Ectodermal cell (in vitro differentiated cells): ENCODE measurements around the gene GNAS. TPM values are rescaled to one million over a fixed set of nuclear protein-coding genes. Genes with fewer than 3 reads are reported as not detected.

ENCODE experiments used
- H3K27ac ChIP-seq: 2 replicates; pipeline ENCODE4 v1.7.0; 2013; ENCODE audit warnings: mild to moderate bottlenecking, low read depth, low read length; ENCODE audit not compliant: insufficient read depth, poor library complexity, severe bottlenecking
- H3K27me3 ChIP-seq: 2 replicates; pipeline ENCODE4 v1.7.0; 2013; ENCODE audit warnings: mild to moderate bottlenecking, low read length; ENCODE audit not compliant: insufficient read depth, control insufficient read depth, poor library complexity, severe bottlenecking
- H3K36me3 ChIP-seq: one replicate; pipeline ENCODE4 v1.7.0; 2013; ENCODE audit warnings: low read length; ENCODE audit not compliant: control insufficient read depth, insufficient read depth
- H3K4me1 ChIP-seq: one replicate; pipeline ENCODE4 v1.7.0; 2013; ENCODE audit warnings: low read length; ENCODE audit not compliant: control insufficient read depth, insufficient read depth
- H3K4me3 ChIP-seq: 2 replicates; pipeline ENCODE4 v1.7.0; 2013; ENCODE audit warnings: low read depth, low read length, control low read depth; ENCODE audit not compliant: insufficient read depth
- H3K9me3 ChIP-seq: 2 replicates; pipeline ENCODE4 v1.7.0; 2013; ENCODE audit warnings: mild to moderate bottlenecking, low read length, moderate library complexity; ENCODE audit not compliant: control insufficient read depth
- WGBS, 2 experiments: methylation state at CpG; one replicate each; pipeline ENCODE4 v1.1.7; 2013; ENCODE audit warnings: missing lambda C conversion rate in 2 of 2; 5-methylcytosine and 5-hydroxymethylcytosine counted together
- polyA plus RNA-seq, 4 experiments: library from polyadenylated mRNA; stranded (reverse); fragments of 50-300 nt; gene quantifications; one replicate each; pipeline ENCODE4 v1.2.3, GENCODE V29; 2013

GNAS gene
- polyA plus RNA-seq (2013, experiment 1 of 4): 1,487 TPM
- 1,411 TPM for polyA plus RNA-seq (2013, experiment 2 of 4)
- 1,350 TPM for polyA plus RNA-seq (2013, experiment 3 of 4)
- polyA plus RNA-seq (2013, experiment 4 of 4): 1,464 TPM

GRCh38 chr20:58852543-58853271, at the start of gene GNAS:
GNAS (plus strand) TSS chr20:58852716.
- Histone ChIP-seq H3K4me3 (peak within 1 kb of the TSS; percentile 67), H3K27ac (no peak within 1 kb of the TSS), H3K4me1 (peaks cover 13% of the 10 kb centered on the region), H3K36me3 (no peaks in the 10 kb centered on the region), H3K27me3 (peaks cover 69% of the 10 kb centered on the region), H3K9me3 (no peaks in the 10 kb centered on the region)
- WGBS, 2 experiments: 22 to 24% methylated on average over 33 to 35 of the region's 35 CpGs

- peaks cover 5% of the 10 kb centered on the region for H3K4me1 ChIP-seq
- H3K27me3 ChIP-seq: no peaks in the 10 kb centered on the region
- no peak overlapping the region for H3K27ac ChIP-seq
- no peak overlapping the region for H3K4me3 ChIP-seq
- no peaks in the 10 kb centered on the region for H3K9me3 ChIP-seq
- 93% methylated on average over 18 of the region's 18 CpGs for WGBS, 2 experiments
- no peaks in the 10 kb centered on the region for H3K36me3 ChIP-seq
Observed at GRCh38 chr20:58803533-58803932, 49.0 kb upstream of the GNAS start.

GRCh38 chr20:58807801-58808200, 44.7 kb upstream of the GNAS start:
- Histone ChIP-seq H3K4me3 (no peak overlapping the region), H3K4me1 (no peaks in the 10 kb centered on the region), H3K27ac (no peak overlapping the region), H3K9me3 (no peaks in the 10 kb centered on the region), H3K27me3 (no peaks in the 10 kb centered on the region), H3K36me3 (no peaks in the 10 kb centered on the region)
- 95% methylated on average over 11 of the region's 11 CpGs for WGBS, 2 experiments

GRCh38 chr20:58808271-58809046, 44.1 kb upstream of the GNAS start:
- Histone ChIP-seq H3K4me3 (no peak overlapping the region), H3K4me1 (no peaks in the 10 kb centered on the region), H3K27ac (no peak overlapping the region), H3K9me3 (no peaks in the 10 kb centered on the region), H3K36me3 (no peaks in the 10 kb centered on the region), H3K27me3 (no peaks in the 10 kb centered on the region)
- 89 to 90% methylated on average over 17 of the region's 17 CpGs for WGBS, 2 experiments

GRCh38 chr20:58810116-58810878, 42.2 kb upstream of the GNAS start:
- no peak overlapping the region for H3K27ac ChIP-seq
- 91 to 92% methylated on average over 19 of the region's 19 CpGs for WGBS, 2 experiments
- H3K4me1 ChIP-seq: no peaks in the 10 kb centered on the region
- no peaks in the 10 kb centered on the region for H3K27me3 ChIP-seq
- no peaks in the 10 kb centered on the region for H3K36me3 ChIP-seq
- no peak overlapping the region for H3K4me3 ChIP-seq
- no peaks in the 10 kb centered on the region for H3K9me3 ChIP-seq

- no peak overlapping the region for H3K4me3 ChIP-seq
- H3K27me3 ChIP-seq: no peaks in the 10 kb centered on the region
- H3K36me3 ChIP-seq: no peaks in the 10 kb centered on the region
- WGBS, 2 experiments: 89 to 92% methylated on average over 10 of the region's 10 CpGs
- H3K27ac ChIP-seq: no peak overlapping the region
- no peaks in the 10 kb centered on the region for H3K9me3 ChIP-seq
- no peaks in the 10 kb centered on the region for H3K4me1 ChIP-seq
Observed at GRCh38 chr20:58810879-58811250, 41.7 kb upstream of the GNAS start.

GRCh38 chr20:58811334-58811733, 41.2 kb upstream of the GNAS start:
- H3K36me3 ChIP-seq: no peaks in the 10 kb centered on the region
- H3K9me3 ChIP-seq: no peaks in the 10 kb centered on the region
- no peak overlapping the region for H3K4me3 ChIP-seq
- 95 to 97% methylated on average over 13 of the region's 13 CpGs for WGBS, 2 experiments
- H3K27me3 ChIP-seq: no peaks in the 10 kb centered on the region
- no peak overlapping the region for H3K27ac ChIP-seq
- no peaks in the 10 kb centered on the region for H3K4me1 ChIP-seq

GRCh38 chr20:58813369-58813768, 39.1 kb upstream of the GNAS start:
- no peaks in the 10 kb centered on the region for H3K36me3 ChIP-seq
- H3K9me3 ChIP-seq: no peaks in the 10 kb centered on the region
- no peaks in the 10 kb centered on the region for H3K4me1 ChIP-seq
- 89 to 95% methylated on average over 8 of the region's 8 CpGs for WGBS, 2 experiments
- H3K4me3 ChIP-seq: no peak overlapping the region
- H3K27ac ChIP-seq: no peak overlapping the region
- H3K27me3 ChIP-seq: no peaks in the 10 kb centered on the region

- Histone ChIP-seq H3K27me3 (no peaks in the 10 kb centered on the region), H3K4me3 (no peak overlapping the region), H3K9me3 (no peaks in the 10 kb centered on the region), H3K27ac (no peak overlapping the region), H3K4me1 (no peaks in the 10 kb centered on the region), H3K36me3 (no peaks in the 10 kb centered on the region)
- 94% methylated on average over 11 of the region's 11 CpGs for WGBS, 2 experiments
Observed at GRCh38 chr20:58815448-58815847, 37.1 kb upstream of the GNAS start.

- Histone ChIP-seq H3K36me3 (no peaks in the 10 kb centered on the region), H3K27me3 (no peaks in the 10 kb centered on the region), H3K4me3 (no peak overlapping the region)
Observed at GRCh38 chr20:58816051-58816450, 36.5 kb upstream of the GNAS start.

More at GRCh38 chr20:58816051-58816450, 36.5 kb upstream of the GNAS start:
- no peaks in the 10 kb centered on the region for H3K9me3 ChIP-seq
- no peaks in the 10 kb centered on the region for H3K4me1 ChIP-seq
- no peak overlapping the region for H3K27ac ChIP-seq
- 95 to 96% methylated on average over 10 of the region's 10 CpGs for WGBS, 2 experiments
